HG03045 (cell line): ENCODE data around the gene BARX1.

Experiments
- ATAC-seq: cut with Tn5 transposase; IDR thresholded peaks from one replicate; pipeline ENCODE4 v1.9.1; 2021; ENCODE audit warnings: mild to moderate bottlenecking, moderate library complexity; ENCODE audit not compliant: unreplicated experiment

Gene BARX1

DNA sequence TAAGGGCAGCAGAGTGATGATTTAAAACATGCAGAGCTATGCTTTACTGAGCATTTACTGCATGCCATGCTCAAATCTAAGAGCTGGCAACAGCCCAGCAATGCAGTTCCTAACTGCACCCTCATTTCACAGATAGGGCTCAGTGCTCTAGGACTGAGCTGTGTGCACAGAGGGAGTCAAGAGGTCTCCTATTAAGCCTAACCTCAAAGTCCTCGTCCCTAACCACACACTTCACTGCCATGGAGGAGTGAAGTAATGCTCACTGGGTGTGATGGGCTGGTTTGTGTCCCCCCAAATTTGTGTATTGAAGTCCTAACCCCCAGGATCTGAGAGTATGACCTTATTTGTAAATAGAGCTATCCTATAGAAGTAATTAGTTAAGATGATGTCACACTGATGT, 25.9 kb downstream of the BARX1 start:
- no peak for ATAC-seq

DNA sequence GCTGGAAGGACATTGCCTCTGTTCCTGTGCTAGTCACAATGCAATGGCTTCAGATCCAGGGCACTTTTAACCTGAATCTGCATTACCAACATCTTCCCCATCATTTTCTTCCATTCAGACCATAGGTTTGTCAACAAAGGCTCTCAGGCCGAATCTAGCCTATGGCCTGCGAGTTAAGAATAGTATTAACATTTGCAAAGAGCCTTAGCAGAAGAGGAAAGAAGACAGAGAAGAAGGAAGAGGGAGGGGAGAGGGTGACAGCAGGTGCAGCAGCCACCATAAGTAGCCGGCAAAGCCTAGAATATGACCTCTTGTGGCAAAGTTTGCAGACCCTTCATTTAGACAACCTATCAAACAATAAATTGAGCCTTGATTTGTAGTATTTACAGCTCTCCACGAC, 32.6 kb downstream of the BARX1 start:
- ATAC-seq, result no peak

DNA sequence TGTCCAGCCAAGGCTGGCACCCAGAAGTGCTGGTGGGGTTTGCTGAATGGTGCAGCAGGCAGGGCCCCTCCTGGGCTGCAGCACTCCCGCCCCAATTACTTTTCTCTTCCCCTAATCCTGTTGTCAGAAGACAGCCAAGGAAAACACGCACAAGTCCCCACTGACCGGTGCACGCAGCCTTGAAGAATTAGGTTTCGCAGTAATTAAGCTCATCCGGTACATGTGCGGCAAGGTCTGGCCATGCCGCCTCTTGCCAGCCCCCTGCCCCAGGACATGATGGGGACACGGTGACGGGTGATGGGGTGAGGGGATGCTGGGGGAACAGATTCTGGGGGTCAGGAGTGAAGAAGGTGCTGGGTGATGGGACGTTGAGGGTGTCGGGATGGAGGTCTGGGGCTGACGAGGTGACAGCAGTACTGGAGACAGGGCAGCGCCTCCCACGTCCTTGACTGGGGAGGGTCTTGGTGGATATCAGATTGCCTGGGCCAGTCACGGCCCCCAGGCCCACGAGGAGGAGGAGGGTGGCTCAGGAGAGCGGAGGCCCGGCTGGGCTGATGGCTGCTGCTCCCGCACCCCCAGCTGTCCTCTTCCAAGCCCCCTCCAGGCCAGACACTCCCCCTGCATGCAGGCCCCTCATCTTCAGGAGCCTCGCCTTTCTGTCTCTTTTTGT, 34.9 kb downstream of the BARX1 start:
- ATAC-seq, result no peak

DNA sequence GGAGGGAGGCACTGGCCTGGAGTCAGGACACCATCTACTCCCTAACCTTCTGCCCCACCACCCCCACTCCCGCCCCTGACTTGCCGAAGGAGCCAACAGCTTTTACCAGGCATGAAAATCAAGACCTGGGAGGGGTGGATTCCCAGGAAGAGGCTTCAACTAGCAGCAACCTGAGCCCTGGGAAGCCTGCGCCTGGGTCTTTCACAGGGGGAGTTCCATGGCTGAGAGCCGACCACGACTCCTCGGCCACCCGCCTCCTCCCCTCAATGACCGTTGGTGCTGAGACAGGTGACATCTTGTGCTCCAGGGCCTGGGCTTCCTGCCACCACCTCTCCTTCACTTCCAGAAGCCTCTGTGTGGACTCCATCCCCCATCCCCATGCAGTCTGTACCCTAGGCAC, 37.1 kb downstream of the BARX1 start:
- no peak for ATAC-seq

DNA sequence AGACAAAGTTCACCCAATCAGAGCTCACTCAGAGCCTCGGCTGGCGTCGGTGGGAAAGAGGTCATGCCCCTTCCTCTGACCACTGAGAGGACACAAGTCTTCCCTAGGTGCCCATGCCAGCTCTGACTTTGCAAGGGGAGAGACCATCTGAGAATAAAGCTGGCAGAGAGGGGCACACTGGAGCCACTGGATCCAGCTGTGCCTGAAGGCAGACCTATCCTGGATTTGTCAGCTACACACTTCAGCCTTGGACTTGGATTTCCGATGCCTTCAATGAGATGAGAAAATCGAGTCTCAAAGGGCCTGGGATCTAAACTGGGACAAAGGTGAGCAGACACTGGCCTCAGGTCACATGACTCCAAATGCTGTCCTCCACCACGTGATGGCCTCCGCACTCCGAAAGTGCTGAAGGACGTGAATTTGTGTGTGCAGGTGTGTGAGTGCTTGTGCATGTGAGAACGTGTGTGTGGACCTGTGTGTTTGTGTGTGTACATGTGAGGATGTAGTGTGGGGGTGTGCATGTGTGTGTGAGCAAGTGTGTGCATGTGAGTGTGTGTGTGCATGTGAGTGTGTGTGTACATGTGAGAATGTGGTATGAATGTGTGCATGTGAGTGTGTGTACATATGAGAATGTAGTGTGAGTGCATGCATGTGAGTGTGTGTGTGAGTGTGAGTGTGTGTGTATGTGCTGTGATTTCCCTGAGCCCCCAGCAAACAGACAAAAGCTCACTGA, 37.9 kb downstream of the BARX1 start:
- ATAC-seq, result no peak

DNA sequence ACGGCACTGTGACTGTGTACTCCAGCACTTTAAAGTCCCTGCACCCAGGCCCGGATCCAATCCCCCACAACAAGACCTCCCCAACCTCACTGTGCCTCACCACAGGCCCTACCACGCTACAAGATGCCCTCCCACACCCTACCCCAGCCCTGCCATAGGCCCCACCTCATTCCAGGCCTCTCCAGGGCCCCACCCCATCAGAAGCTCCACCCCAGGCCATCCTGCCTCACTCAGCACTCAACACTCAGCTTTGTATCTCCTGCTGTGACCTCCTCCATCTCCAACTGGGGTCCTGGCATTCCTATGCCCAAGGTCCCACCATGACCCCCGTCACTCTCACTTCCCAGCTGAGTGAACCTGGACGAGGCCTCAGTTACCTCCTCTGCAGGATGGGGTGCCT, 38.8 kb downstream of the BARX1 start:
- ATAC-seq, result no peak

DNA sequence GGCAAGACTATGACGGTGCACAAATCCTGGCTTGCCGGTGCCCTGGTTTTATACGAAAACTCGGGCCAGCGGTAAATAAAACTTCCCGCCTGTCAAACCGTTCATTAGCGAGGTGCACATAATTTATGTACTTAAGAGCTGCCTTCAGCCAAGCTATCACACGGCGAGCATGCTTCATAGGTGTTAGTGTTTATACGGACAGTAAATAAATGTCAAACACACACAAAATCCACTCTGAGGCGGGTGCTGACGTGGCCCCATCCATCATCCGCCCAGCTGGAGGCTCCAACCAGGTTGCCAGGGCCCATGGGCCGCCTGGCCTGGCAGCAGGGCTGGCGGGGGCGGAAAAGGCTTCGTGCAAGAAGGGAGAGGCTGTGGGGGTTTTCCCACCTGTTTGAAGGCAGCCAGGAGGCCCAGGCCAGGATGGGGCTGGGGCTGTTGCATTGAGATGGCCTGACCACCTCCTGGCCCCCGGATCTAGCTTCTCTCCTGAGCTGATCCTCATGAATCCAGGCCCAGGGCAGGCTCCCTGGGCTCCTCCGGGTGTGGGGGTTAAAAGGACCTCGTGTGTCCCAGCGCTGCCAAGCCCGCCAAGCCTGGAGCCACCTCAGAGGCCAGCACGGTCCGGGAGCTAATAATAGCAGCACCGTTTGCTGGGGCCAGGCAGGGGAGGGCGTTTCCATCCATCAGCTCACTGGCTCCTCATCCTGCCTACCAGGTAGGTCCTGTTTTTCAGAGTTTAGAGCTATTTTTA, 43.2 kb downstream of the BARX1 start:
- no peak for ATAC-seq

DNA sequence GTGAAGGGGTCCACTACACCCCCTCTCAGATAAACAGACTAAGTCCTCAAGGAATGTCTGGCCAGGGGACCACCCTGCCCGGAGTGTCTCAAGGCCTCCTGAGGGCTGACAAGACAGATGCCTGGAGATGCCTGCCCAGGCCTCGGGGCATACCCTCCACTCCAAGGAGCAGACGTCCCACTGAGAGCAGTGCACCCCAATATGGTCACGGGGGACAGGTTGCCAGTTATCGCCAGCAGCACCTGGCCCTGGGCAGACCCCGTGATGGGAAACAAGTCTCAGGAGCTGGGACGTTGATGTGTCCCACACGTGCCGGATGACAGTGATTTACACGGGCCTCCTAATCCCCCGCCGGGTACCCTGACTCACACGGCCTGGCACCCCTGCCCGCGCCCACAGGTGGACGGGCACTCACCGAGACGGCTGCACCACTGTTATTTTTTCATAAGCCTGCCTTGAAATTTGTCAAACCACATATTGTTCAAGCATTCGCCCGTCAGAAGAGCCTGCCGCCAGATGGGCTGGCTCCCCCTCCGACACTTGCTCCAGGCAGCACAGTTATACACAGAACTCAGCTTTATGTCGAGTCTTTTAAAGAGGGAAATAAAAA, 43.9 kb downstream of the BARX1 start:
- ATAC-seq, result no peak

DNA sequence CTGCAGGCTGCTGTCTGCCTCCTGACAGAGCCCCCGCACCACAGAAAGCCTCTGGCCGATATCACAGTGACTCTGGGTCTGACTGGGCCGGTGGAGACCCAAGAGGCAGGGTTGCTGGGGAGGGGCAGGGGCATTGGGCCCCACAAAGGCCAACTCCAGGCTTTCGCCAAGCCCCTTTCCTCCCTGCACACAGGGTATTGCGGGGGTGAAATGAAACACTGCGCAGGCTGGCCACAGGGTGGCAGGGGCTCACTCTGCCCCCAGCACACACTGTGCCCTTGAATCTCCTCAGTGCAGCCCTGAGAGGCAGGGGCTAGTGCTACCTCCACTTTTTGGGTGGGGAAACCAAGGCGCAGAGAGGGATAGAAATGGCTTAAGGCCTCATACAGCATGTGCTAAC, 44.6 kb downstream of the BARX1 start:
- no peak for ATAC-seq

DNA sequence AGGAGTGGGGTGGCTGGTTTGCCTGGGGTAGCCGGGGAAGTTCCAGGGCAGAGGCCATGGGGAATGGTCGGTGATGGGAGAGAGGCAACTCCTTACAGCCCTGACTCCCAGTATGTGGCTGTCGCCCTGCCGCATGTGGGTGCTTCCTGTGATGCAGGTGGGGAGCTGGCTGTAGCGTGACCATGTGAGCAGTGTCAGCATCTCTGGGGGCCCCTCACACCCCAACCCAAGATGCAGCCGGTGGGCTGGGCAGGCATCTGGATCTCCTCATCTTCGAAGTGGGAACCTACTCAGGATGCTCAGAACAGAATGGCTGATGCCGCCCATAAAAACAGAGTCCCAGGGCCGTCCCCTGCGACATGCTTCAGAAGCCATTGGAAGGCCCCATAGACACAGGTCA, 45.0 kb downstream of the BARX1 start:
- no peak for ATAC-seq

DNA sequence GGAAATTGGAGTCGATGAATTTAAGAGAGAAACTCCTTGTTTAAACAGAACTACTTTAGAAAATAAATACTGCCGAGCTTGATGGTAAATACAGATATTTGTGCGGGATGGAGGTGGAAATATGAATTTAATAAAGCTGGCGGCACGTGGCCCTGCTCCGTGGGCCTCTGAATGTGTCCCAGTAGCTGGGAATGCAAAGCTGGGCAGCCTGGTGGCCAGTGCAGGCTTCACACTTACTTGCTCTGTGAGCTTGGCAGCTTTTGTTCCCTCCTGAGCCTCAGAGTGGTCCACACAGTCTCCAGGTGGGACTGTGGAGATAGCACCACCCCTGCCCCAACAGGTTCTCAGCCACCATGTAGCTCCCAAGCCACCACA, 45.9 kb downstream of the BARX1 start:
- ATAC-seq, result no peak

DNA sequence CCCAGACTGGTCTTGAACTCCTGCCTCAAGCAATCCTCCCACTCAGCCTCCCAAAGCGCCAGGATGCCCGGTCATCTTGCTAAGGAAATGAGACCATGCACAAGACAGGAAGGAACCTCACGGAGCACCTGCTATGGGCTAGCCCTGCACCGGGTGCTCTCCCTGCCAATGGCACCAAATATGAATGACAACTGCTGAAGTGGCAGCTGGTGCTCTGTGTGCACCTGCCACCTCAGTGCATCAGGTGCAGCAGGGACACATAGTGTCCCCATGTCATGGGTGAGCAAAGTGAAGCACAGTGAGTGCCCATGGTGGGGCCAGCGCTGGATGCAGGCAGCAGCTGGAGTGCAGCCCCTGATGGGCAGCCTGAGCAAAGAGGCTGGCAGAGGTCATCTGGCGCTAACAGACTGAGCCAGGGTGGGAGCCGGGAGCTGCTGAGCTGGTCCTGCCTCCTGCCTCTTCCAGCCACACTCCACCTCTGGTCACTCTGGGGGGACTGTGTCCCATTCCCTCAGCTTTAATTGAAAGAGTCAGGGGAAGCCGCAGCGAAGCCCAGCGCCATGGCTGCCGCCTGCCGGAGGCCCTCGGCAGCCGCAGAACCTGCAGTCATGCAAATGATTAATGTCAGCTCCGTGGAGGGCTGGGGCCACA, 46.4 kb downstream of the BARX1 start:
- no peak for ATAC-seq

DNA sequence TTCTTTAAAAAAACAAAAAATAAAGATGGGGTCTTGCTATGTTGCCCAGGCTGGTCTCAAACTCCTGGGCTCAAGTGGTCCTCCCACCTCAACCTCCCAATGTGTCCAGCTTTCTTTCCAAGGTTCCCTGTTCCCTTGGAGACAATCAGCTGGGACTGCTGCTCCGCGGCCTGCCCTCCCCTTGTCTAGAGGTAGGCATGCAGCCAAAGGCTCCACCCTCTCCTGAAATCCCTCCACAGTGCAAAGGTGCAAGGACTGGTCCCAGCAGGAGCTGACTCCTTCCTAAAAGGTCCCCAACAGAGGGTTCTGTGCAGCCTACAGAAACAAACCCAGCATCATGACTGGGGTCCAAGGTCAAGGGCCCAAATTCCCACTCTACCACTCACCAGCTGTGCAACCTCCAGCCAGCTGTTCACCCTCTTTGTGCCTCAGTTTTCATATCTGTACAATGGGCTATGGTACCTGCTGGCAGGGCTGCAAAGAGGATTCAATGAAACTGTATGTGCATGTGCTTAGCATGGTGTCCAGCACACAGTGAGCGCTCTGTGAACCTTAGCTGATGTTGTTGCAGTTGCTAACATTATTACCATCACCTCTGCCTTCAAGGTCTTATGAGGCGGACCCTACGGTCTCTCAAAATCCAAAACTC, 47.5 kb downstream of the BARX1 start:
- no peak for ATAC-seq

DNA sequence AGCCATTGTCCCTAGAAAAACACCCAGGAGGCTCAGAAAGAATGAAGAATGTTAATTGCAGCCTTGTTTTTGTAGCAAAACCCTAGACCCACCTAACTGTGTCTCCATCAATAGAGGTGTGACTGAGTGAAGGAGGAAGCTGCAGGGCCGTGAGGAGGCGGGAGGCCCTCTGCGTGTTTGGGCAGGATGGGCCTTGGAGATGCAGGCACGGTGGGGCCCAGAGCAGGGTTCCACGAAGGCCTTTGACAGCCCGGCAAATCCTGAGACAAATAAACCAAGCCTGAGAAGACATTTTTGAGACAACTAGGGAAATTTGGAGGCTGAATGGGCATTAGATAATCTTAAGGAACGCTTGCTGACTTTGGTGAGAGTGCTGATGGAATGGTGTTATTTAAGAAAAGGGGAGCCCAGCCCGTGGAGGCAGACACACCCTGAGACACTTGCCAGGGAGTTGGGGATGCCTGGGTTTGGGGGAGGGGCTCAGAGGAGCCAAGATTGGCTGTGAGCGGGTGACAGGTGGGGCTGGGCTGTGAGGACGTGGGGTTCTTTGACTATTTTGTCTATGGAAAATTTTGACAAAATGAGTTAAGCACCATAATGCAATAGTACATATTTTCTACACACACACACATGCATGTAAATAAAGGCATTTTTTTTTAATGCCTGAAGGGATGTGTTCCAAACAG, 48.8 kb downstream of the BARX1 start:
- no peak for ATAC-seq

DNA sequence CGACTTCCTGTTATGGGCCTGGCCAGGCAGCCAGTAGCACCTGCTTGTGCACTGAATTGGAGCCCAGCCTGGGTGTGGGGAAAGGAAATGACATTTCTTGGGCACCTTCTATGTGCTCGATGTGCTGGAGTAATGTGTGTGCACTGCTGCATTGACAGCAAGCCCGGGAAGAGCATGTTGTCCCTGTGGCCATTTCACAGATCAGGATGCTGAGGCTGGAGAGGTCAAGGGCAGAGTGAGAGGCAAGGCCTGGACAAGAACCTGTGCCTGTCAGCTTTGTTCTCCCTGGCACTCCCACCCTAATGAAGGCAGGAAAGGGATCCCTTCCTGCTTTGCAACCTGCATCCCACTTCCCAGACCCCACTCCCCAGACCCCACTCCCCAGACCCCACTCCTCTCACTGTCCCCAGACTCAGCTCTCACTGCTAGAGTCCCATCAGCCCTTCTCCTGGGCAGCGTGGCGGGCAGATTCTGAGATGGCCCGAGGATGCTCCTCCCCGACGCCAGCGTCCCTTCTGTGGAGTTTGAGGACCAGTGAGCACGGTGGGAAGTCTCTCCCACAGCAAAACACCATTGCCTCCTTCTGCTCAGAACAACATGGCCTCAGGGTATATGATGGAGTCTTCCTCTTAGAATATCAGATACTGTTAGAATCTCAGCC, 49.6 kb downstream of the BARX1 start:
- ATAC-seq, result no peak

DNA sequence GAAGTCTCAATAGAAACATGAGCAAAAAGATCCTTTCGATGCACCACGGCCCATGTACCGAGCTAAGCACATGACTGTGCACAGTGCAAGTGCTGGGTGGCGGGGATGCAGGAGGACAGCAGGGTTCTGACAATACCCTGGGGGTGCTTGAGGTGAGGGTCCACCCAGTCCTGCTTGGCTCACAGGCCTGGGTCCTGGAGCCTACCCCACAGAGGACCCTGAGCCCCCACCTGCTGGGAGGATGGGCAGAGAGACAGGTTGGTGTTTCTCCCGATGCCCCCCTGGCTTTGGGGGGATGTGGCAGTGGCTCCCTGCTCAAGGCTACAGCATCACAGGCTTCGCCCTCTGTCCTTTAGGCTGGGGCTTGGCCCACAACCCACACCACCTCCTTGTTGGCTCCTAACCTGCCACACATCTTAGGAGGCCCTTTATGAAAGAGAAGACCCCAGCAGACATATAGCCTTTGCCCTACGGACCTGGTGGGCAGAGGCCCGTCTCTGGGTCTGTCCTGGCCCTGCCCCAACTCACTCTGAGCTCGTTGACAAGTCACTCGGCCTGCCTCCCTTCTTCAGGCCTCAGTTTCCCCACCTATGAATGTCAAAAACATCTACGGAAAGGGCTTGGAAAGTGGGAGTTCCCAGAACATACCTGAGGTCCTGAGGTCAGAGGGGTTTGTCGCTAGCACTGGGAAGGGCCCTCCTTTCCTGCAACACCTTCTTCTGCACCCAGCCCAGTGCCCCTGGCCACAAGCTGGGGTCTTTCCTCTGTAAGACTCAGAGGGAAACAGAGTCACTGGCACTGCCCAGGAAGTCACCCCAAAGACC, 50.3 kb downstream of the BARX1 start:
- no peak for ATAC-seq

DNA sequence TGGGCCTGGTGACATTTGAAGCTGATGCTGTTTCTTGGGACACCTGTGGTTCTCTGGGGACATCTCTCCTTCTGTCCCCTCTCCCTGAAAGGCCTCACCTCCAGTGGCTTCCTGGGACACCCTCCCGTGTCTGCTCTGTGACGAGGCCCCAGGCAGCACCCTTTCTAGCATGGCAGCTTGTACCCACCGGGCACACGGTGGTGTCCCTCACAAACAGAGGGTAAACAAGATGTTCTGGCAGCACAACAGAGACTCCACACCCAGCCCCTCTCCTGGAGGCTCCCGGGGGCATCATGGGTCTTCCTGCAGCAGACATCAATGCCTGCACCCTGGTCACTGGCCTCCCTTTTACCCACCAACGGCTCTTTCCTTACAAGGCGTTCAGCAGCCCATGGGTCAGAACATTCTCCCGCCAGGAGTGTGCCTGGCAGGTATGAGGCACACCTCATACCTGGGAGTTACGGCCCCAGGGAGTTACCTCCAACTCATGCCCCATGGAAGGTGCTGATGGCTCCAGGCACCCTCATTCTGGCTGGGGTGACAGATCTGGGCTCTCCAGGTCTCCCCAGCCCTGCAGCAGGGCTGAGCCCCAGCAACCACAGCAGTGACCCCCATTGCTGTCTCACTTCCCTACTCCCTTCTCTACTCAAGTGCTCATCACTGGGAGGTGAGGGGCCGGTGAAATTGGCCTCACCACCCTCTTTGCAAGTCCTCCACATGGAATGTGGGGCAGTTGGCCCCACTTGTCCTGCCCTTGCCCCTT, 51.1 kb downstream of the BARX1 start:
- no peak for ATAC-seq
